Right kidney (tissue), 9 donors: ENCODE data around the gene UBQLN3.

Experiments used
- DNase-seq: peaks from one replicate; pipeline ENCODE4 v3.0.0-alpha.2; 2016
- long read RNA-seq, 8 donors: transcript quantifications; one replicate each; lab custom pipeline, GENCODE V29; 2026

UBQLN3 gene
- long read RNA-seq, donor 1: 0 reads
- long read RNA-seq, donor 2: 0 reads
- long read RNA-seq, donor 3: 0 reads
- long read RNA-seq, donor 4: 0 reads
- long read RNA-seq, donor 5: 0 reads
- long read RNA-seq, donor 6: 0 reads
- long read RNA-seq, donor 7: 0 reads
- long read RNA-seq, donor 8: 0 reads

GRCh38 chr11:5509803-5510202 lies at the start of gene UBQLN3:
Gene UBQLN3, minus strand, starts transcription at chr11:5509957. Its CDS starts 399 bp downstream, at chr11:5509558.
- no peak for DNase-seq

- no peak for DNase-seq
Measured at GRCh38 chr11:5557751-5558150, 48.0 kb upstream of the UBQLN3 start.

DNA sequence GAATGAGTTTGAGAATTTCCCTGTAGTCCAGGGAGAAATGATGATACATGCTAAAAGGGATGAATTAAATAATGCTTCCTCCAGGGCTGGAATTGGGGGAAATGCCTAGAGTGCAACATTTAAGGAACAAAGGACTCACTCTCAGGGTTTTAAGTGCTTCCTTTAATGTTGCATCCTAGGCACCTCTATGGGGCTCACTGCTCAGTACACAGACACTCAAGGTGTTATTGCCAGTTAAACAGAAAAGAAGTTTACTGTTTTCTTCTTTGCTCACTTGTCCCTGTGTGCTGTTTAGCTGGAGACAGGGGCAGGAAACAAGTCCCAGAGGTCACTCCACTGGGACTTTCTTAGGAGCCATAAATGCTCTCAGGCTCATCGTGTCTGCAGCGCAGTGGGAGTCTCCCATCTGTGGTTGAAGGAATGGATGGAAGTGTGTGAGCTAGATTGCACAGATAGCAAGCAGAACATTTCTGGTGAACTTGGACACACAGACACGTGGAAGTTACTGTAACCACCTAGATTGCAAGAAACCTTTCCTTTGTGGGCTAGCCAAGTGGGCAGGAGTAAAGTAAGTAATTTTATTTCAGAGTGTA lies 46.9 kb upstream of the UBQLN3 start:
- DNase-seq: no peak

- no peak for DNase-seq
Measured at GRCh38 chr11:5553343-5553742, 43.6 kb upstream of the UBQLN3 start.

DNA sequence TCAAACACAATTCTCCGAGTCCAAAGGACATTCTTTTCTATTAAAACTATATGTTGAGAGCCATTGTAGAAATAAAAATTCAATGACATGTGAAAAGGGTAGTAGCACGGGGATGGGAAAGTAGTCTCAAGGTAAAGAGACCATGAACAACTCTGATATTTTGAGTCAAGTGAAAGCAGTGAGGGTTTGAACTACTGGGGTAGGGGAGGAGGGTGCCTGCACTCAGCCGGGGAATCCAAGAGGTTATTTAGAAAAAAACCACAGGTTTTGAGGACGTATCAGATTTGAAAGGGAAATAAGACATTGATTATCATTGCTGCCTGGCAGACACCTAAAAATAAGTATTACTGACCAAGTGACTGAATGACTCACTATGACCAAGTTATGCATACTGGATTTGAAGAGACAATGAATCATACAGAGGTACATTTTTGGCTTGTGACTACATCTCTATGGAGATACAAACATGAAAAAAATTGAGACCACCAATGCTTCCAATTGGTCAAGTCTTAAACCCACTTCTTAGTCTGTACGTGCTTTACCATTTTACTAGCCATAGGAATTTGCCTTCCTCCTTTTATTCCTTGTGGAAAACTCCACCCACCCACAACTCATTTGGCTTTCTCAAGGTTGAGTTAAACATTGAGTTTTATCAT lies 40.8 kb upstream of the UBQLN3 start:
- no peak for DNase-seq

GRCh38 chr11:5548440-5548839 lies 38.7 kb upstream of the UBQLN3 start, which contains the start of gene OR52H1:
Gene OR52H1, minus strand, starts transcription at chr11:5548540. Its CDS starts 3,035 bp downstream, at chr11:5545505.
- no peak for DNase-seq

DNA sequence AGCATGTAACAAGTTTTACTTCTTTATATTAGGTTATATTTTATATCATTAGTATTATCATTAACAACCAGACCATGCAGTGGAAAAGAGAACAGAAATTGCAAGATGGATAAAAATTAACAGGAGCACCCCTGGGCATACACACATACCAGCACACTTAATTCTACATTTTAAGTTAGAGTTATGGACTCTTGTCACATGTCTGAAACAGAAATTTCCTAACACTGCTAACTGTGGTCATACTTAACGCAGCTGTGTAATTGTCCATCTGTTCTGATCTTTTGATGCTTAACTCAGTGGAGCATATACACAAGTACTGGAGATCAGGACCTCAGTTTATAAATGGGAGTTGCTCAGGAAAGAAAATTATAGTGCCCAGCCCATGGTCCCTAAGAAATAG lies 38.2 kb upstream of the UBQLN3 start:
- no peak for DNase-seq

DNA sequence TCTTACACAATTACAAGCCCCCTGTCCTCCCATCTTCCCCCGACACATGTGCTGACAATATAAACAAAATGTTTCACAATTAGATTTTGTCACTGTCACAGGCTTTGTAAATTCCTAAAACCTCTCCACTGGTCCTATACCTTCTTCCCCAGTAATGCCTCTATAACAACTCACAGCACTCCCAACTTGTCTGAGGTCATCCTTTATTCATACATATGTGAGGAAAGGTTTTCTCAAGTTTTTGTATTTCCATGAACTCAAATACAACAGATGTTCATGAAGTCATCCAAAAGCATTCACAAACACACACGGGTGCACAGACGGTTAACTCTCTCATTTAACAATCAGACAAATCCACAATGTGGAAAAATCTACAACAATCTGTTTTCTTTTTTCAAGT lies 36.7 kb upstream of the UBQLN3 start:
- DNase-seq: no peak

DNA sequence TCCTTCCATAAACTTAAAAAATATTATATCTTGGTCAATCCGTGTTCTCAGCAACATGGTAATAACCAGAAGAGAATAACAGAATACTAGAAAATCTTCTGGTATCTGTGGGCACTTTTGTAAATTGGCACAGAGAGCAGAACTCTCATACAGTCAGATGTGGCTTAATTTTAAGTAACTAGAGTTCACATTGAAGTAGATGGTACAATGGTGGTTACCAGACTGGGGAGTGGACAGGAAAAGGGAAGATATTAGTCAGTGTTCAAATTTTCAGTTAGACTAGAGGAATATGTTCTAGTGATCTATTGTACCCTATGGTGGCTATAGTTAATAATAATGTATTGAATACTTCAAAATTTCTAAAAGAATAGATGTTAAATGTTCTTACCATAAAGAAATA lies 31.7 kb upstream of the UBQLN3 start:
- DNase-seq: no peak

- no peak for DNase-seq
Measured at GRCh38 chr11:5536482-5536881, 26.7 kb upstream of the UBQLN3 start.

DNA sequence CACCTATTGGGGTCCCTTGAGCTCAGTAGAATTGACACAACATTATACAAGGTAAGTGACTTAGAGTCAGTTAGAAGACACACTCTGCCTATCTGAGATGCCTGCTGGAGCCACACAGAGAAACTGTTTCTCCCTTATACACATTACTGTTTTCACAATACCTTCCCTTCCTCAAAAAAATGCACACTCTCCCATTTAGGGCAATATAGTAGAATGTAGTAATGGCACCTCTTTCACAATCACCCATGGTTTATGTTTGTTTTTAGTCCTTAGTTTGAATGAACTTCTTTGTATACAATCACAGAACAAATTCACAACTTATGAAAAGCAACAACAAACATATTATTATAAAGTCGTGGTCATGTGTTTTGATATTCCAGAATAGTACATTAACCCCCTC lies 24.3 kb upstream of the UBQLN3 start:
- DNase-seq: no peak

DNA sequence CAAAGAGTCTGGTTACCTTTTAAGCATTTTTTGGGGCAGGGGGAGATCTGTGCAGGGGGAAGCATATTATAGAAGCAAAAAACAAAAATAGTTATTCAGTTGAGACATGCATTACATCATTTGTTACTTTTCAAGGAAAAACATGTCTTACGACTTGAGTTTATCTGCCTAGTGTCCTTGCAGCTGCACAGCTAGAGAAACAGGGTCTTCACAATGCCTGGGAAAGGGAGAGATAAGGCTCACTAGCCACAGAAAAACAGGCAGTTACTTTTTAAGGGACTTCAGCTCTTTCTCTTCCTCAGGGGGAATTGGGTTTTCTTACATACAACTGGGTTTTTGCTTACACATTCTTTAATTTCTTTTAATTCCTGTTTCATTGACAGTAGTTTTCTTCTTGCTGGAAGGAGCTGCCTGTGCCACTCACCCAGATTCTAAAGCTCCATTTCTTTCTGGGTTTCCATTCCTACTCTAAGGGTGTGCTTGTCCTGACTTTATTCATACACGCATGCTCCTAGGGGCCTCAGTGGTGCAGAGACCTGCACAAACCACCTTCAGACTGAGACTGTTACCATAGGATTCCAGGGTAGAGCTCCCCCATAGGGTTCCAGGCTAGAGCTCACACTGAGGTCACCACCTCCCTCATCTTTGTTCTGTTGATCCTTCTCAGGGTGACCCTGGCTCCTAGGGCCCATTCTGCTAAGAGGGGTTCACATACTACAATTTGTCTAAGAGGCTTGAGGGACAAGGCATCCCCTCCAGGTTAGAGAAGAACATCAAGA lies 21.5 kb upstream of the UBQLN3 start:
- DNase-seq: no peak

GRCh38 chr11:5528495-5528894 lies 18.7 kb upstream of the UBQLN3 start:
- no peak for DNase-seq

- DNase-seq: no peak
Measured at GRCh38 chr11:5527716-5528115, 18.0 kb upstream of the UBQLN3 start.

- DNase-seq: no peak
Measured at GRCh38 chr11:5524756-5525155, 15.0 kb upstream of the UBQLN3 start.

- no peak for DNase-seq
Measured at GRCh38 chr11:5522308-5522707, 12.6 kb upstream of the UBQLN3 start.

GRCh38 chr11:5521540-5521939 lies 11.8 kb upstream of the UBQLN3 start:
- DNase-seq: no peak

DNA sequence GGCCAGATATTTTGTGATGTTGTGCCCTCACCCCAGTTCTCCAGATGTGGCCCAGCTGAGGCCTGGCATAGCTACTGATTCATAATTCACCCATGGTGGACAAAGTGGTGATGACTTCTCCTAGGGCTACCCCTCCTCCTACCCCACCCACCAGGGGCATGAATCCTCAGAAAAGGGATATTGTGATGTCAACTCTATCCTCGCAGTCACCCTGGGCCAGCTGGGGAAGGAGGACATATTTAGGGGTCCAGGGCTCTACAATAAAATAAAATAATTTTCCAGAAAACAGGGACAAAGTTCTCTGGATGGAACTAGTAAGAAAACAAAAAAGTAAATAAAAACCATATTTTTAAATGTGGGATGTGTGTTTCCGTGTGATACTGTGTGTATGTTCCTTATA lies 6.8 kb upstream of the UBQLN3 start, which contains the start of gene UBQLNL:
Gene UBQLNL, minus strand, starts transcription at position 101 of the 400 bp plus-strand sequence. CDS start 258 bp downstream, outside the sequence.
- DNase-seq: no peak

GRCh38 chr11:5514841-5515240 lies 5.1 kb upstream of the UBQLN3 start:
- no peak for DNase-seq

GRCh38 chr11:5508605-5509004 lies 1.2 kb downstream of the UBQLN3 start:
- DNase-seq: no peak

DNA sequence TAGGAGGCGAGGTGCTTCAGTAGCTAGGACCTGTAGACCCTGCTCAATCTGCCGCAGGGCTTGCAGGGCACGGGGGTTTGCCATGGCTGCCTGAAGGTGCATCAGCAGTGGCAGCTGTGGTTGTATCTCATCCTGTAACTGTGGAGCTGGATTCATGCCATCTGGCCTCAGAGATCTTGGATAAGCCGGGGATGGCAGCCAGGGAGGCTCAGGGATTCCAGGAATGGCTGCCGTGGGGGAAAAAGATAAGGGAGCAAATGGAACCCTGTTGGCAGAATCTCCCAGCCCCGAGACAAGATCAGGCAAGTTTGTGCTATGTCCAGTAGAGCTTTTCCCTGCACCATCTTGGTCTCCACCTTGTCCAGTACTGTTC lies 1.8 kb downstream of the UBQLN3 start:
- DNase-seq: no peak

DNA sequence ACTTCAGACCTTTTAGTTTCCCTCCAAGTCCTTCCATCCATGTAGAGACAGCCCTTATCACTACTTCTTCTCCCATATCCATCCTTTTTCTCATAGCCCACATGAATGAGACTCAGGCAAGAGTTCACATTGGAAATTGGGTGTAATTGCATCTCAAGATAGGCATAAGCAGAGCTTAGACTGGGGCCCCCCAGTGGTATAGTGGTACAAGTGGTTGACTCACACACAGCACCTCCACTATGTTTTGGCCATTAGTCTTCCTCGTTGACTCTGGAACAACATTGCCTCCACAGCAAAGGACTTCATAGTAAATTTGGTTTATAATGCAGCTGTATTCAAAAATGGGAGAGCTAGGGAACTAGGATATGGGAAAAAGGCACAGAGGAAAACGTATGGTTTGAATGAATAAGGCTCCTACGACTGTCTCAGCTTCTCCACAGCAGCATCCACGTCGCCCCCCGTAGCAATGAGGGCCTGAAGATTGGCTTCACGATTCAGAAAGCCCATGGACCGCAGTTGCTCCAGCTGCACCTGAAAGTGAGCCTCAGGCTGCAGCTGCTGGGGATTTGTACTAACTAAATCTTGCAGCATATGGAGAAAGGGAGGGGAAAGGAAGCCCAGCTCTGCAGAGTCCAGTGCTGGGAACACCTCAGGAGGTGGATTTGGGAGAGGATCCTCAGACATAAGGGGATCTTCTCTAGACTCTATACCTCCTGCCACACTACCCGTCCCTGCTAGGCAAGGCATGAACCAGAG lies 2.4 kb downstream of the UBQLN3 start:
- DNase-seq: no peak
